Non-pigmented ciliary epithelial cell (primary cell): Measurements from ENCODE around the gene ASMTL.

Experiments used
- DNase-seq: peaks from one replicate; pipeline ENCODE4 v3.0.0-alpha.2; 2010; ENCODE audit warnings: low read depth

Gene ASMTL

DNA sequence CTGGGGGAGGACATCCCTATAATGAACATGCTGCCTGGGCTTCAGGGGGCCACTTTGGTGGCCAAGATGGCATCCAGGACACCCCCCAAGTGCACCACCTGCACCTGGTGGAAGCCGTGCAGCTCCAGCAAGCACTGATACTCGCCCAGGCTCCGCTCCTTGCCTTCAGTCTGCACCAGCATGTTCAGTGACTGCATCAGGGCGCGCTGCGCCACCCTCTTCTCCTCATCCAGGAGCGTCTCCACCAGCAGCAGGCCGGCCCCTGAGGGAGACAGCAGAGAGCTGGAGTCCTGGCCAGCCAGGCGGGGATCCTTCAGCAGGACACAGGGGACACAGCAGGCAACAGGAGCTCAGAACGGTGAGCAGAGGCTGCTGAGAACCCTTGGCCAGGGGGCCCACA lies 49.5 kb downstream of the ASMTL start:
- no peak for DNase-seq

DNA sequence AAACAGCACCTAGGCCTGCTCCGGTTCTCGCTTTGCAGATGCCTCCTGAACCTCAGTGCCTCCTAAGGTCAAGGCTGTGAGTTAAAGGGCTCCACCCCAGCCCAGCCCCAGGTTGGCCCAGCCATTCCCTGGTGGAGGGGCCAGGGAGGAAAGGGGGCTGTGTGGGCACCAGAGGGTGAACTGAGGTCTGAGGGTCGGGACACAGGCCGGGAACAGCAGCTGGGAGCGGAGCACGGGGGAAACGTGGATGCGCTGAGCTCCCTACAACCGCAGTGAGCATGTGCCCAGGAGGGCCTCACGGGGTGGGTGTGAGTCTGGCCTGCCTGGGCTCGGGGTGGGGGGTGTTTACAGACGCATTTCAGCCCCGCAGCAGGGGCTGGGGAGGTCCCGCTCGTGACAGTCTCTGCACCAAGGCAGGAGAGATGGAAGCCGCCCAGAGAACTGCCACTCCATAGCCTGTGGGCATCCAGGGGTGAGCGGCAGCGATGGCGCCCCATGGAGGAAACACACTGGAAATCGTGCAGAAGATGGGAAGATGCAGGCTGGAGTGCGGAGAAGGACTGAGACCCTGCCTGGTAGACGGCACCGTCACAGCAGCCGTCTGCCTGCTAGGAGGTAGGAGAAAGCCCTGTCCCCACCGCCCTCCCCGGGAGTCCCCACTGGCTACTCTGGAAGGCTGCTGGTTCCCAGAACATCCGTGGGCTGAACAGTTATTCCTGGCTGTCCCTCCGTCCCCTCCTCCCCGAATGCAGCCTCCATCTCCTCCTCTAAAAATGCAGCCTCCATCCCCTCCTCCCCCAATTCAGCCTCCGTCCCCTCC lies 50.9 kb downstream of the ASMTL start:
- DNase-seq, result no peak

DNA sequence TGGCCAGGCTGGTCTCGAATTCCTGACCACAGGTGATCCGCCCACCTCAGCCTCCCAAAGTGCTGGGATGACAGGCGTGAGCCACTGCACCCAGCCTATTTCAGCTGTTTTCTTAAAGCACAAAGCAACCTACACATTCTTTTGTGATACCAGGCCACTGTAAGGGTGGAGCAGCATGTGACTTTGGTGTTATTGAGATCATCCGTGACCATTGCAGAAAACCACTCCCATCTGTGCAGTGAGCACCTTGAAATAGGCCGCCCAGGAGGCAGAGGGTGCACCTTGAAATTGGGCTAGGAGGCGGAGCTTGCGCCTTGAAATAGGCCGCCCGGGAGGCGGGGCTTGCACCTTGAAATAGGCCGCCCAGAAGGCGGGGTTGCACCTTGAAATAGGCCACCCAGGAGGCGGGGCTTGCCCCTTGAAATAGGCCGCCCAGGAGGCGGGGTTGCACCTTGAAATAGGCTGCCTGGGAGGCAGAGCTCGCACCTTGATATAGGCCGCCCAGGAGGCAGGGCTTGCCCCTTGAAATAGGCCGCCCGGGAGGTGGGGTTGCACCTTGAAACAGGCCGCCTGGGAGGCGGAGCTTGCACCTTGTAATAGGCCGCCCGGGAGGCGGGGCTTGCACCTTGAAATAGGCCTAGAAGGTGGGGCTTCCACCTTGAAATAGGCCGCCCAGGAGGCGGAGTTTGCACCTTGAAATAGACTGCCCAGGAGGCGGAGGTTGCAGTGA lies 51.8 kb downstream of the ASMTL start:
- DNase-seq, result no peak

DNA sequence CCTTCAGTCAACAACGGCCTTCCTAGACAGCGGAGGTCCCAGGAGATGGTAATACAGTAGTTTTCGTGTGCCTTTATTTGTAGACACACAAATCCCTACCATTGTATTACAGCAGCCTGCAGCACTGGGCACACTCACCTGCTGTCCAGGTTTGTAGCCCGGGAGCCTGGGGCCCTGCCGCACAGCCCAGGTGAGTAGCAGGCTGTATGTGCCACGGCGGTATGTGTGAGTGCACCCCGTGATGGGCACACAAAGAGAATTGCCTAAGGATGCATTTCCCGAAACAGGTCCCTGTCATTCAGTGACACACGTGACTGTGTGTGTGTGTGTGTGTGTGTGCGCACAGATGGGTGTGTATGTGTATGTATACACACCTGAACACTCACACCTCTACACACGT lies 52.7 kb downstream of the ASMTL start:
- DNase-seq, result no peak

DNA sequence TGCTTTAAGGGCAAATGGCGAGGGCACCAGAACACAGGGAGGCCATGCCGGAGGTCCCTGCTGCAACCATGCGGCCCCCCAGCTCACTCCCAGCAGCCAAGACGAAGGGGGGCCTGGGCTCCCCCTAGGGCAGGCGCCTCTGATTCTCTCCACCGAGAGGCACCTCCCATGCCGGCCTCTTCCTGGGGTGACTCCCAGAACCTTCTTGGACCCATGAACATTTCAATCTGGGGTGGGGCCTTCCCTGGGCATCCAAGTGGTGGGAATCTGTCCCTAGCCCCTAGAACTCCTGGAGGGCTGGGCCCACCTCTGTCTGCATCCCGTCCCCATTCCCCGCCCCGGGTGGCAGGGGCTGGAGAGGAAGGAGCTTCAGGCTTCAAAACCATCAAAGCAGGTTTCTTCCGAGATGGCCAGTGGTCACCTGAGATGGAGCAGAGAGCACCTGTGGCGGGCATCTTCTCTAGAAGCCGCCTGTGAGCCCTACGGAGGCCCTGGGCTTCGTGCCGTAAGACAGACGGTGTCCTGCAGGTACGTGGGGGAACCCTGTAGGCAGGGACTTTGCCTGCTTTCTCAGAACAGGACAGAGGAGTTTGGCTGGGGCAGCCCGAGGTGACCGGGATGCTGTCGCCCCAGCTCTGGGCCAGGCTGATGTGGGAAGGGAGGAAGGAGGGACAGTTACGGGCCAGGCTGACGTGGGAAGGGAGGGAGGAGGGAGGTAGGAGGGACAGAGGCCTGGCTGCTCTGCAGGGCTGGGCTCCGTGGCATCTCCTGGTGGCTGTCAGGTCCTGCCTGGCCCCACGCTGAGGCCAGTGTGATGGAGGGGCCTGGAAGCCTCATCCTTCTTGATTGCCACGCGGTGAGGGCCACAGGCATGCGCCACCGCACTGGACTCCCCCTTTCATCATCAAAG lies 54.0 kb downstream of the ASMTL start:
- DNase-seq, result no peak

DNA sequence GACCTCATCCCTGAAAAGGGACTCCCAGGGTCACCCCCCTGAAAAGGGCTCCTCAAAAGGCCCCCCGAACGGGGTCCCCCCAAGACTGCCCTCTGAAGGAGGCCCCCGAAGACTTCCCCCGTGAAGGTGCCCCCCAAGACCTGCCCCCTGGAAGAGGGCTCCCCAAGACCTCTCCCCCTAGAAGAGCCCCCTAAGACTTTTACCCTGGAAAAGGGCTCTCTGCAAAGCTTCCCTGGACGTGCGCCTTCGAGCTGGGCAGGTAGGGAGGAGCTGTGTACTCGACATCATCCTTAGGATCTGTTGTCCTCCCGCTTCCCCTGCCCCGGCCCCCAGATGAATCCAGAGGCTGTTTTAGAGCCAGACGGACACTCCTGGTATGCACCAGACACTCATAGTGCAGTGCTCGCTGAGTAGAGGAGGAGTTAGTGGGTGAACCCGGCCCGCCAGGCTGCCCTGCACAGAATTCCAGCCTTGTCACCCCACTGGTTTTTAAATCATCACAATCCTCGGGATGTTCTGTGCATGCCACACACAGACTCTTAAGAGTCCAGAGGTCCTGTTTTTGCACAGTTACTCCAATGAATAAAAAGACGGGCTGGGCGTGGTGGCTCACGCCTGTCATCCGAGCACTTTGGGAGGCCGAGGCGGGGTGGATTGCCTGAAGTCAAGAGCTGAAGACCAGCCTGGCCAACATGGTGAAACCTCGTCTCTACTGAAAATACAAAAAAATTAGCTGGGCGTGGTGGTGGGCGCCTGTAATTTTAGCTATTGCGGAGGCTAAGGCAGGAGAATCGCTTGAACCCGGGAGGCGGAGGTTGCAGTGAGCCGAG lies 55.1 kb downstream of the ASMTL start:
- DNase-seq, result no peak

DNA sequence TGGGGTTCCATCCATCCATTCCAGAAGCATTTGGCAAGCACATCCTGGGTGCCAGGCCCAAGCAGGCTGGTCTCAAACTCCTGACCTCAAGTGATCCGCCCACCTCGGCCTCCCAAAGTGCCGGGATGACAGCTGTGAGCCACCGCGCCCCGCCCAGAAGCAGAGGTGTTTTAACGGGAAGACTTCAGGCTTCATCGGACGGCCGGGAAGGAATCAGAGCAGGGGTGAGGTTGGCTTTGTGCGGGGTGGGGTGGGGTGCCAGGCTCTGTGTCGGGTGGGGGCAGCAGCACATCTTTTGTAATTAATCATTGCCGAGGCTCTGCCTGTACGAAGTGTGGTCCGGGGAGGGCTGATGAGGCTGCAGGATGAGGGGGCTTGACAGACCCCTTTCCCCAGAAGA lies 55.7 kb downstream of the ASMTL start:
- DNase-seq, result no peak

DNA sequence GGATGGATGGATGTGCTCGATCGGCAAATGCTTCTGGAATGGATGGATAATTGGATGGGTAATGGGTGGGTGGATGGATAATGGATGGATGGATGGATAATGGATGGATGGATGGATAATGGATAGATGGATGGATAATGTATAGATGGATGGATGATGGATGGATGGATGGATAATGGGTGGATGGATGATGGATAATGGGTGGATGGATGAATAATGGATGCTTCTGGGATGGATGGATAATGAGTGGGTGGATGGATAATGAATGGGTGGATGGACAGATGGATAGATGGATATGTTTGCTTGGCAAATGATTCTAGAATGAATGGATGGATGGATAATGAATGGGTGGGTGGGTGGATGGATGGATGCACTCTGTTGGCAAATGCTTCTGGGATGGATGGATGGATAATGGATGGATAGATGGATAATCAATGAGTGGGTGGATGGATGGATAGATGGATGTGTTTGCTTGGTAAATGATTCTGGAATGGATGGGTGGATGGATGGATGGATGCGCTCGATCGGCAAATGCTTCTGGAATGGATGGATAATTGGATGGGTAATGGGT lies 57.0 kb downstream of the ASMTL start:
- DNase-seq, result no peak

DNA sequence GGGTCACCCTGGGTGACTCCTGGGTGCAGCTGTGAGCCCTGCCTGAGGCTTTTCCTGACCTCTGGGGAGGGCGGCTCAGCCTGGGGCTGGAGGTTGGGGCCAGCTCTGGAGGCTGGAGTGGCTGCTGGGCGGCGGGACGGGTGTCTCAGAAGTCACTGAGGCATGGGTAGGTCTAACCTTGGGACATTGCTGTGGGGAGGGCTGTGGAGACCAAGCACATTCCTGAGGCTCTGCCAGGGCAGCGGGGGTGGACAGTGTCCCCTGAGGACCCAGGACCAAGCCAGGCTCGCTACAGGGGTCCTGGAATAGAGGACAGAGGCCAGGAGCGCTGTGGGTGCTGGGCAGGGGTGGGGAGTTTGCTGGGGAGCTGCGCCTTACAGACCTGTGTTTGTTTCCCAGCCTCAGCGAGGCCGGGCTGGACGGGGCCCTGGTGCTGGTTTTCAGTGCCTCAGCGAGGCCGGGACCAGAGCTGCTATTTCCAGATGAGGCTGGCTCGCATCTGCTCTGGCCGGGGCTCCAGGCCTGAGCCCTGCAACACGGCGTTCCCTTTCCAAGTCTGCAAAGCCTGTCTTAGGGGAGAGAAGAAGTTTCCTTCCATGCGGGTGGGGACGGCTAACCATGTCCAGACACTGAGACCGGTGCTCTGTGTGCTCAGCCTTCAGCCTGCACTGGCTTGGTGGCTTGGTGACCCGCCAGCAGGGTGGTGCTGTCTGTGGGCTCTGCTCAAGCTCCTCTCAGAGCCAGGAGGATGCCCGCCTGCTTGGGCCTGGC lies 57.8 kb downstream of the ASMTL start:
- no peak for DNase-seq

DNA sequence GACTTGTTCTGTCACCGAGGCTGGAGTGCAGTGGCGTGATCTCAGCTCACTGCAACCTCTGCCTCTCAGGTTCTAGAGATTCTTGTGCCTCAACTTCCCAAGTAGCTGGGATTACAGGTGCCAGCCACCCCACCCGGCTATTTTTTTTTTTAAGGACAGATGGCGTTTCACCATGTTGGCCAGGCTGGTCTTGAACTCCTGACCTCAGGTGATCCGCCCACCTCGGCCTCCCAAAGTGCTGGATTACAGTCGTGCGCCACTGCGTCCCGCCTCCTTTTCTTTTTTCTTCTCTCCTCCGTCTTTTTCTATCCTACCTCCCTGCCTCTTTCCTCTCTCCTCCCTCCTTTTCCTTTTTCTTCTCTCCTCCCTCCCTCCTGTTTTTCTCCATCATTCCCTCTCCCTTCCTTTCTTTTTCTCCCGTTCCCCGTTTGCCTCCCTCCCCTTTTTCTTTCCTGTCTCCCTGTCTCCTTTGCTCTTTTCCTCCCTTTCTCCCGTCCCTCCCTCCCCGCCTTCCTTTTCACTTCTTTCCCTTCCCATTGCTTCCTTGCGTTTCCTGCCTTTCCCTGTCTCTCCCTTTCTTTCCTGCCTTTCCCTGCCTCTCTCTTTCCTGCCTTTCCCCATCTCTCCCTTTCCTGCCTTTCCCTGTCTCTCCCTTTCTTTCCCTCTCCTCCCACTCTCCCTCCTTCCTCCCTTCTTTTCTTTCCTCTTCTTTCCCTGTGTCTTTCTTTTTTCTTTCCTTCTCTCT lies 58.7 kb downstream of the ASMTL start:
- DNase-seq, result no peak

DNA sequence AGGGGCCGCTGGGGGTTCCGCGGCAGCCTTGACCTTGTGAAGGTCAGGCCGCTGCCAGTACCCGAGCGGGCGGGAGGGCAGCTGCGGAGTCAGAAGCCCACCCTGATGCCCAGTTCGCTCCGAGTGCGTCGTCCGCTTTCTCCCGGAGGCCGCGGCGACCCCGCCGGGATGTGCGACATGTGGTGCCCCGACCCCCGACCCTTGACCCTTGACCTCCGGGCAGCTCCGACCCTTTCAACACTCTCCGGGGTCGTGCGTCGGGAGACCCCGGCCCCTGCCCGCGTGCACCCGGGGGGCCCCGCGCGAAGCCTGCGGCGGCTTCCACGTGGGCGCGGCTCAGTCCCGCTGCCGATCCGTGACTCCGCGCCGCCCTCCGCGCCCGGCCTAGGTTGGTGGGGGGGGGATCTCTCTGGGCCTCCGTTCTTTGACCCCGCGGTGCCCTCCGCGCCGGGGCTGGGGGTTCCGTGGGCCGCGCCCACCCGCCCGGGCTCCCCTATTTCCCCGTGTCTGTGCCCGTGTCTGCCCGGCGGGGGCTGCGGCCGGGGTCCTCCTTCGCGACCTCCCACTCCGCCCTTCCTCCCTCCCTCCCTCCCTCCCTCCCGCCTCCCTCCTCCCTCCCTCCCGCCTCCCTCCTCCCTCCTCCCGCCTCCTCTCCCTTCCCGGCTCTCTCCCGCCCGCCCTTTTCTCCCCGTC lies 60.2 kb downstream of the ASMTL start:
- no peak for DNase-seq

DNA sequence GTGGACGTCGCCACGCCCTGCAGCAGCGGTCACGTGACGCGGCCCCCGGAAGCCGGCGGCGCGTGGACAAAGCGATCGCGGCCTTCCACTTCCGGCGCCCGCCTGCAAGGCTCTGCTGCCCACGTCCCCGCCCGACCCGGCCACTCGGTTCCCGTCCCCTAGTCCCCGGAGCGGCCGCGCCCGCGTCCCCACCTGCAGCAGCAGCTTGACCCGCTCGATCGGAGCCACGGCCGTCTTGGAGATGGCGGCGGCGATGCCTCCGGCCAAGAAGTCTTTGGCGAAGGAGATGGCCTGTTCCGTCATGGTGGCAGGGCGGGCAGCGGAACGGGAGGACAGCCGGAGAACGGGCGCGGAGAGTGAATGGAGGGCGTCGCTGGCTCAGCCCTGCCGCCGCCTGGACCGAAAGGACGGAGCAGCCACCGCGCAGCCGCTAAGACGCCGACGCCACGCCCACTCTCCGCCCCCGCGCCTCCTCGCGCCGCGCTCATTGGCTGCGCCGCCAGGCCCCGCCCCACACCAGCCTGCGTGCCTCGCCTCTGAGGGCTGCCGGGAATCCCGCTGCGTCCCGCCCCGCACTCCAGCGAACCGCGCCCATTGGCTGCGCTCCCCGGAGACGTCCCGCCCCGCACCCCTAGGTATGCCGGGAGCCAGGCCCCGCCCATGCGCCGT lies 60.9 kb downstream of the ASMTL start, which contains the start of gene SLC25A6:
SLC25A6 (minus strand) TSS at position 407 of the 669 bp plus-strand sequence; CDS start at position 303, 104 bp downstream.
- DNase-seq, result peak; percentile 66

DNA sequence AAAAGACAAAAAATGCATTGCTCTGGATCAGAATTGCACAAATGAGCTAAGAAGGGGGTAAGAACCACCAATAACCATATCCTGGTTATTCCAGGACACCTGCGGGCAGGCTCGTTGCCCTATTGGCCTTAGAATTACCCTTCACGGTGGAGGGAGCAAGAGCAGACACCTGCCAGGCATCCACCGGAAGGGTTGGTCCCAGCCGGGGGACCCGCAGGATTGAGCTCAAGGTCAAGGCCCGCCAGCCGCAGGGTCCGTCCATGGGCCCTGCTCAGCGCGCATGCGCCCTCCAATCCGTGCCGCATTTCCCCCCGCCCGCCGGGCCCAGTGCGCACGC lies 61.4 kb downstream of the ASMTL start:
- DNase-seq, result no peak

DNA sequence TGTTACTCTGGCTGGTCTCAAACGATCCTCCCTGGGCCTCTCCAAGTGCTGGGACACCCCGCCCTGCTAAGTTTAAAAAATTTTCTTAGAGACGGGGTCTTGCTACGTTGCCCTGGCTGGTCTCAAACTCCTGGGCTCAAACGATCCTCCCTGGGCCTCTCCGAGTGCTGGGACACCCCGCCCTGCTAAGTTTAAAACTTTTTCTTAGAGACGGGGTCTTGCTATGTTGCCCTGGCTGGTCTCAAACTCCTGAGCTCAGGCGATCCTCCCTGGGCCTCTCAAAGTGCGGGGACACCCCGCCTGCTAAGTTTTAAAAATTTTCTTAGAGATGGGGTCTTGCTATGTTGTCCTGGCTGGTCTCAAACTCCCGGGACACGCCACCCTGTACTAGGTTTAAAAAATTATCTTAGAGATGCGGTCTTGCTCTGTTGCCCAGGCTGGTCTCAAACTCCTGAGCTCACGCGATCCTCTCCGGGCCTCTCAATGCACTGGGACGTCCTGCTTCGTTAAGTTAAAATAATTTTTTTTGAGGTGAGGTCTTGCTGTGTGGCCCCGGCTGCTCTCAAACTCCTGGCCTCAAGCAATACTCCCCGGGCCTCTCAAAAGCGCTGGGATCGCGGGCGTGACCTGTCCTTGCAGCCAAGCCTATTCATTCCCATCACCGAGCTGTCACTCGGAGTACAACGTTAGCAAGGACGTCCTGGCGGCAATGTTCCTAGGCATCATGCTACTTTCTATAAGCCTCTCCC lies 61.9 kb downstream of the ASMTL start:
- DNase-seq, result no peak

DNA sequence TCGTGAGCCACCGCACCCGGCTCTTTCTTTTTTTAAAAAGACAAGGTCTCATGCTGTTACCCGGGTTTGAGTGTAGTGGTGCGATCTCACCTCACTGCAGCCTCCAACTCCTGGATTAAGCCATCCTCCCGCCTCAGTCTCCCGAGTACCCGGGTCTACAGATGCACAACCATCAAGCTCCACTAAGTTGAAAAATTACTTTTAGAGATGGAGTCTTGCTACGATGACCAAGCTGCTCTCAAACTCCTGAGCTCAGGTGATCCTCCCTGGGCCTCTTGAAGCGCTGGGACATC lies 62.8 kb downstream of the ASMTL start:
- no peak for DNase-seq

DNA sequence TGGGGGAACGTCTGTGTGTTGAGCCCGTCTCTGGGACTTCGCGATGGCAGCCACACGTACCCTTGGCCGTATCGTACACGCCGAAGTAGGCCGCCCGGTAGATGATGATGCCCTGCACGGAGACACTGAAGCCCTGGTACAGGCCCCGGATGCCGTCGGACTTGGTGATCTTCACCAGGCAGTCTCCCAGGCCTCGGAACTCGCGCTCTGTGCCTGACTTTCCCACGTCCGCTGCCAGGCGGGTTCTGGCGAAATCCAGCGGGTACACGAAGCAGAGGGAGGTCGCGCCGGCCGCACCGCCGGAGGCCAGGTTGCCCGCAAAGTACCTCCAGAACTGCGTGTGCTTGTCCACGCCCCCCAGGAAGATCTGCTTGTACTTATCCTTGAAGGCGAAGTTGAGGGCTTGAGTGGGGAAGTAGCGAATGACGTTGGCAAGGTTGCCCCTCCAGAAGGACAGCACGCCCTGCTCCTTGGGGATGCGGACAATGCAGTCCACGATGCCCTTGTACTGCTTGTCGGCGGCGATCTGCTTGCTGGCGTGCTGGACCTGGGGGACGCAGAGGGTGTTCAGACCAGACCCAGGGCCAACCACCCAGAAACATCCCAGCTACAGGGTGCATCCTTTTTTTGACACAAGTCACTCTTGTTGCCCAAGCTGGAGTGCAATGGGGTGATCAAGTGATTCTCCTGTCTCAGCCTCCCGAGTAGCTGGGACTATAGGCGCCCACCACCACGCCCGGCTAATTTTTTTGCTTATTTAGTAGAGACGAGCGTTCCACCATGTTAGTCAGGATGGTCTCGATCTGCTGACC lies 63.3 kb downstream of the ASMTL start:
- DNase-seq, result no peak

DNA sequence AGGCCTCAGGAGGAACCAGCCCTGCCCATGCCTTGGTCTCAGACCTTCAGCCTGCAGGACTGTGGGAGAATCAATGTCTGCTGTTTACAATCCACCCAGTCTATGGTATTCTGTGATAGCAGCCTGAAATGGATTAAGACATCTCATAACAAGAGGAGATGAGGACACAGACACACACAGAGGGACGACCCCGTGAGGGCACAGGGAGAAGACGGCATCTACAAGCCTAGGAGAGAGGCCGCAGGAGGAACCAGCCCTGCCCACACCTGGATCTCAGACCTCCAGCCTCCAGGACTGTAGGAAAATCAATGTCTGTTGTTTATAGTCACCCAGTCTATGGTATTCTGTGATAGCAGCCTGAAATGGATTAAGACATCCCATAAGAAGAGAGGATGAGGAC lies 64.1 kb downstream of the ASMTL start:
- DNase-seq, result no peak
